PFSK-1 (cell line): ENCODE results near the gene TRIM50.

Experiments used
- POLR2AphosphoS5 ChIP-seq: IDR thresholded peaks from 2 replicates; pipeline ENCODE4 v1.6.1; 2012; ENCODE audit warnings: low read depth, mild to moderate bottlenecking, control low read depth, low read length, moderate library complexity
- REST ChIP-seq, 2 experiments: IDR thresholded peaks; 2 replicates each; pipeline versions ENCODE4 v1.6.1 to v1.8.0; 2011 to 2012; ENCODE audit warnings: low read depth in 2 of 2, low read length in 2 of 2, control low read depth in 1 of 2, inconsistent platforms in 1 of 2, mild to moderate bottlenecking in 1 of 2, moderate library complexity in 1 of 2; ENCODE audit not compliant: insufficient read depth in 1 of 2

- no peak for TF ChIP-seq POLR2AphosphoS5
- no peak for TF ChIP-seq REST (IDR thresholded peaks at IDR 0.05; ENCODE audit: insufficient read depth in 1 of 2, low read depth in 2 of 2, low read length in 2 of 2)
Measured at GRCh38 chr7:73354196-73354595, 26.3 kb upstream of the TRIM50 start.
